ENCODE data around the gene DEFB114. TPM values are rescaled to one million over a fixed set of nuclear protein-coding genes. Genes with fewer than 3 reads are reported as not detected.

DEFB114 gene
- total and polyA plus RNA-seq, 2 donors (not counting 1 experiment from before 2014, with no cell fraction given), result not detected

- no peak overlapping the region for H3K27ac Mint-ChIP-seq
- POLR2A ChIA-PET, result no interaction called here
- Histone ChIP-seq H3K36me3 (replicated peaks in 1 of 2; ENCODE audit: control extremely low read depth in 1 of 2, control insufficient read depth in 1 of 2, extremely low read depth in 1 of 2, insufficient read depth in 2 of 2, low read length in 1 of 2) (no peaks in the 10 kb centered on the region), H3K4me1 (ENCODE audit: control insufficient read depth in 2 of 2, insufficient read depth in 2 of 2, low read length in 2 of 2) (no peaks in the 10 kb centered on the region), H3K79me2 (ENCODE audit: control insufficient read depth, insufficient read depth, low read length) (no peaks in the 10 kb centered on the region), H3K27me3 (replicated peaks in 1 of 4; ENCODE audit: control extremely low read depth in 1 of 4, control insufficient read depth in 3 of 4, insufficient read depth in 4 of 4, low read length in 3 of 4) (peaks cover 0 to 2% (median 0%) of the 10 kb centered on the region in 4 experiments), H3K9me3 (ENCODE audit: control extremely low read depth in 1 of 3, control insufficient read depth in 2 of 3, insufficient read depth in 1 of 3, low read length in 2 of 3) (no peaks in the 10 kb centered on the region), H3K4me3 (ENCODE audit: control extremely low read depth in 1 of 5, extremely low read depth in 1 of 5, insufficient read depth in 1 of 5, low read depth in 2 of 5, low read length in 4 of 5) (no peak overlapping the region), H3K27ac (ENCODE audit: low read length in 2 of 2) (no peak overlapping the region), H3K4me2 (replicated peaks; ENCODE audit: low read depth, low read length, poor library complexity, severe bottlenecking) (no peak overlapping the region), H3K9ac (ENCODE audit: low read length) (no peak overlapping the region), H4K20me1 (ENCODE audit: control insufficient read depth, insufficient read depth, low read length, poor library complexity, severe bottlenecking) (no peaks in the 10 kb centered on the region), H2AFZ (ENCODE audit: insufficient read depth, low read depth, low read length, poor library complexity, severe bottlenecking) (no peak overlapping the region)
- TF ChIP-seq CTCF (IDR thresholded peaks at IDR 0.05), result no peak
- TF ChIP-seq EZH2 (IDR thresholded peaks at IDR 0.05; ENCODE audit: borderline replicate concordance, insufficient read depth, low read depth, low read length, poor library complexity, severe bottlenecking), result no peak
- DNase-seq (no peak), ATAC-seq (ENCODE audit: low read depth) (no peak)
- no peaks in the 10 kb centered on the region for H3K27me3 Mint-ChIP-seq
- H3K9me3 Mint-ChIP-seq (ENCODE audit: insufficient read depth), result peaks cover 2% of the 10 kb centered on the region
- WGBS (ENCODE audit: insufficient coverage), result 78% methylated on average over 1 of the region's 2 CpGs
- CTCF ChIA-PET, result no interaction called here
- intact Hi-C loops (cut with micrococcal nuclease), result no loop called here
- H3K4me3 Mint-ChIP-seq, result no peak overlapping the region
- no peaks in the 10 kb centered on the region for H3K4me1 Mint-ChIP-seq
These were observed 45.2 kb downstream of the DEFB114 start for GRCh38 chr6:49918787-49919186.

- H3K4me1 Mint-ChIP-seq, result no peaks in the 10 kb centered on the region
- H3K27ac ChIP-seq (ENCODE audit: low read length in 2 of 2), result no peak overlapping the region
- ATAC-seq (ENCODE audit: low read depth) (no peak), DNase-seq (no peak)
- WGBS (ENCODE audit: insufficient coverage), result 100% methylated on average over 1 of the region's 3 CpGs
- ChIA-PET CTCF (no interaction called here), POLR2A (no interaction called here)
- no peak for TF ChIP-seq EZH2 (IDR thresholded peaks at IDR 0.05; ENCODE audit: borderline replicate concordance, insufficient read depth, low read depth, low read length, poor library complexity, severe bottlenecking)
- TF ChIP-seq CTCF (IDR thresholded peaks at IDR 0.05), result no peak
- H3K79me2 ChIP-seq (ENCODE audit: control insufficient read depth, insufficient read depth, low read length), result no peaks in the 10 kb centered on the region
- no peak overlapping the region for H3K4me3 ChIP-seq (ENCODE audit: control extremely low read depth in 1 of 5, extremely low read depth in 1 of 5, insufficient read depth in 1 of 5, low read depth in 2 of 5, low read length in 4 of 5)
- no peak overlapping the region for H2AFZ ChIP-seq (ENCODE audit: insufficient read depth, low read depth, low read length, poor library complexity, severe bottlenecking)
- H3K4me1 ChIP-seq (ENCODE audit: control insufficient read depth in 2 of 2, insufficient read depth in 2 of 2, low read length in 2 of 2), result no peaks in the 10 kb centered on the region
- H3K9me3 Mint-ChIP-seq (ENCODE audit: insufficient read depth), result peaks cover 2% of the 10 kb centered on the region
- no peak overlapping the region for H3K9ac ChIP-seq (ENCODE audit: low read length)
- H3K4me2 ChIP-seq (replicated peaks; ENCODE audit: low read depth, low read length, poor library complexity, severe bottlenecking), result no peak overlapping the region
- no peak overlapping the region for H3K4me3 Mint-ChIP-seq
- H3K9me3 ChIP-seq (ENCODE audit: control extremely low read depth in 1 of 3, control insufficient read depth in 2 of 3, insufficient read depth in 1 of 3, low read length in 2 of 3), result no peaks in the 10 kb centered on the region
- intact Hi-C loops (cut with micrococcal nuclease), result no loop called here
- peaks cover 0 to 2% (median 0%) of the 10 kb centered on the region in 4 experiments for H3K27me3 ChIP-seq (replicated peaks in 1 of 4; ENCODE audit: control extremely low read depth in 1 of 4, control insufficient read depth in 3 of 4, insufficient read depth in 4 of 4, low read length in 3 of 4)
- H3K36me3 ChIP-seq (replicated peaks in 1 of 2; ENCODE audit: control extremely low read depth in 1 of 2, control insufficient read depth in 1 of 2, extremely low read depth in 1 of 2, insufficient read depth in 2 of 2, low read length in 1 of 2), result no peaks in the 10 kb centered on the region
- H3K27me3 Mint-ChIP-seq, result no peaks in the 10 kb centered on the region
- no peaks in the 10 kb centered on the region for H4K20me1 ChIP-seq (ENCODE audit: control insufficient read depth, insufficient read depth, low read length, poor library complexity, severe bottlenecking)
- H3K27ac Mint-ChIP-seq, result no peak overlapping the region
These were observed 48.9 kb downstream of the DEFB114 start for GRCh38 chr6:49915035-49915434.
